Measurements from ENCODE around the gene SIRT3.
"Not testable (repeated sequence)": the region's sequence is repeated elsewhere in the genome, so short reads cannot be mapped to it uniquely, and the experiment has no call there.

The SIRT3 gene

DNA sequence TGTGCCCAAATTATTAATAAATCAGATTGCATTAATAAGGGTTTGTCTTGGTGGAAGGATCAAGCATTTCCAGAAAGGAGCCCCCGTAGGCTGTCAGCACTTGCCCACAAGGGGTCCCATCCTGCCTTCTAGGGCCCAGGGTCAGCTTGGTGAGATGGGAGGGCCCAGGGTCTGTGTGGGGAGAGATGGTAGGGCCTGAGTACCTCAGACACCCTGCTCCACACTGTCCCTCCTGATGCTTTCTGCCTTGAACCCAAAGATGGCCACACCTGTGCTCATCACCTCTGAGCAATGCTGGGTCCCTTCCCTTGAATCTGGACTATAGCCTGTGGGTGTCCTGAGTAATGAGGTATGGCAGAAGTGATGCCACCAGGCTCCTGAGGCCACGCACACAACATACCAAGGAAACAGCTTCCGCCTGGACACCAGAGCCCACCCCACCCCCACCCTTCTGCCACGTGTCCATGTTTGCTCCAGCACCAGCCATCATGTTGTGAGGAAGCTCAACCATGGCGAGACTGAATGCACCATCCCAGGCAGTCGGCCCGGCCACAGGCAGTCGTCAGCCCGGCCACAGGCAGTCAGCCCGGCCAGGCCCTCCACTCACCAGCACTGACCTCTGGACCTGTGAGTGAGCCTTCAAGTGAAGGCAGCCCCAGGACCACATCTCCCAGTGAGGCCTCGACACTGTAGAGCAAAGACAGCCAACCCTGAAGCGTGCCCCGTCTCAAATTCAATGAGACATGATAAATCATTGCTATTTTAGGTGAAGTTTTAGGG, 35.7 kb downstream of the SIRT3 start:
- 89 to 96% methylated on average over 12 to 13 of the region's 13 CpGs for WGBS, 2 experiments (ENCODE audit: insufficient coverage in 2 of 2)
- H3K4me1 ChIP-seq (ENCODE audit: control insufficient read depth, insufficient read depth, low read length, poor library complexity, severe bottlenecking), result no peaks in the 10 kb centered on the region
- no peak overlapping the region for H3K4me3 ChIP-seq (ENCODE audit: extremely low read depth, insufficient read depth, low read length, poor library complexity, severe bottlenecking)
- no peaks in the 10 kb centered on the region for H3K9me3 ChIP-seq (ENCODE audit: control insufficient read depth, low read length)
- peaks cover 25% of the 10 kb centered on the region for H3K36me3 ChIP-seq (ENCODE audit: control insufficient read depth, insufficient read depth, low read length)
- H3K27ac ChIP-seq (ENCODE audit: low read depth, low read length, severe bottlenecking), result no peak overlapping the region

DNA sequence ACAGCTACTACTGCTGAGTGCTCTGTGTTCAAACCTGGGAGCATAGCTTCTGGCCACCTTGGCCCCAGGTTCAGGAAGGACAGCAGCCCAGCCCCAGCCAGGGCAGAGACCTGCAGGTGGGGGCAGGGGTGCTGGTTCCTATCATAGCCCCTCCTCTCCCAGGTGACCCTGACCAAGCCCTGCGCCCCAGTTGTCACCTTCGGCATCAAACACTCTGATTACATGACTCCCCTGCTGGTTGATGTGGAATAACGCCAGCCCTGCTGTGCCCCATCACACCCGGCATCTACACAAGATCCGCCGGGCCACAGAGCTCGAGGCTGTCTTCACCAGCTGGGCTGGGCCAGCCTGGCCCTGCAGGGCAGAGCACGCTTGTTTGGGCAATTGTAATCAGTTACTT, 36.4 kb downstream of the SIRT3 start:
- Histone ChIP-seq H3K9me3 (ENCODE audit: control insufficient read depth, low read length) (no peaks in the 10 kb centered on the region), H3K36me3 (ENCODE audit: control insufficient read depth, insufficient read depth, low read length) (peaks cover 18% of the 10 kb centered on the region), H3K27ac (ENCODE audit: low read depth, low read length, severe bottlenecking) (no peak overlapping the region), H3K4me3 (ENCODE audit: extremely low read depth, insufficient read depth, low read length, poor library complexity, severe bottlenecking) (no peak overlapping the region), H3K4me1 (ENCODE audit: control insufficient read depth, insufficient read depth, low read length, poor library complexity, severe bottlenecking) (no peaks in the 10 kb centered on the region)
- 86 to 88% methylated on average over 1 to 5 of the region's 8 CpGs for WGBS, 2 experiments (ENCODE audit: insufficient coverage in 2 of 2)

DNA sequence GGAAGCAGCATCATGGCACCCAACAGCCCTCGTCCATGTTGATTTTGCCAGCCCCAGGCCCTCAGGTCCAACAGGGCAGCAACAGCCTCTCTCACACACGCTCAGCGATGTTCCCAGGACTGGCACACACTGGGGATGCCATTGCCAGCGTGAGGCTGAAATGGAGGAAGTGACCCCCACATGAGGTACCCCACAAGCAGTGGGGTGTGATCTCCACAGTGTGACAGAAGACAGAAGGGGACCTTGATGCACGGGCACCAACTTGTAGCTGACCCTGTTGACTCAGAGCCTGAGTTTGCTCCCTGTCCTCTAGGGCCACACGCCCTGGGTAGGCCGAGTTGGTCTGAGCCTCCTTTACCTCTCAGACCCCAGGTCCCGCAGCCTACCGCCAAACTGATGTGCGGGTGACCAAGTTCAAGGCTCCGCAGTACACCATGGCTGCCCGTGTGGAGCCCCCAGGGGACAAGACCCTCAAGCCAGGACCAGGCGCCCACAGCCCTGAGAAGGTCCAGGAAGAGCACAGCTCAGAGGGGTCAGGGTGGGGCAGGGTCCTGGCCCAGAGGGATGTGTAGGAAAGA, 37.0 kb downstream of the SIRT3 start:
- Histone ChIP-seq H3K4me1 (ENCODE audit: control insufficient read depth, insufficient read depth, low read length, poor library complexity, severe bottlenecking) (no peaks in the 10 kb centered on the region), H3K9me3 (ENCODE audit: control insufficient read depth, low read length) (no peaks in the 10 kb centered on the region), H3K36me3 (ENCODE audit: control insufficient read depth, insufficient read depth, low read length) (peaks cover 11% of the 10 kb centered on the region), H3K4me3 (ENCODE audit: extremely low read depth, insufficient read depth, low read length, poor library complexity, severe bottlenecking) (no peak overlapping the region), H3K27ac (ENCODE audit: low read depth, low read length, severe bottlenecking) (no peak overlapping the region)
- 91 to 92% methylated on average over 10 to 11 of the region's 13 CpGs for WGBS, 2 experiments (ENCODE audit: insufficient coverage in 2 of 2)

DNA sequence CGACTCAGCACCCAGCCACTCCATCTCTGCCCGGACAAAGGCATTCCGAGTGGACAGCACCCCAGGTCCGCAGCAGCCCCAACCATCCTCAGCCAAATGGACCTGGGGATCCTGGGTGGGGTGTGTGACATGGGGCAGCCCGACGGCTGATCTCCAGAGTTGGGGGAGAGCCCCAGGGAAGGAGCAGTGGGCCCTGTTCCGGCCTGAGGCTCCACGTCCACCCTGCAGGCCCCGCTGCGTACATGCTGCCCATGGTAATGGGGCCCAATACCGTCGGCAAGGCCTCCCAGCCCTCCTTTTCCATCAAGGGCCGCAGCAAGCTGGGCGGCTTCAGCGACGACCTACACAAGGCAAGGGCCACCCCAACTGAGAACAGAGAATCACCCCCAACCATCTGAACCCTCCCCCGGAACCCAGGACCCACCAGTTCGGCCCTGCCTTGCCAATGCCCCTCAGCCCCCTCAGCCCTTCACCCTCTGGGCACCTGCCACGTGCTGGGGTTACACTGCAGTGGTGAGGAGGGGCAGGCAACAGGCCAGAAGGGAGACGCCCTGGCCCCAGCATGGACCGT, 37.8 kb downstream of the SIRT3 start:
- WGBS, 2 experiments (ENCODE audit: insufficient coverage in 2 of 2), result 90 to 92% methylated on average over 16 of the region's 21 CpGs
- Histone ChIP-seq H3K9me3 (ENCODE audit: control insufficient read depth, low read length) (no peaks in the 10 kb centered on the region), H3K27ac (ENCODE audit: low read depth, low read length, severe bottlenecking) (no peak overlapping the region), H3K4me3 (ENCODE audit: extremely low read depth, insufficient read depth, low read length, poor library complexity, severe bottlenecking) (no peak overlapping the region), H3K36me3 (ENCODE audit: control insufficient read depth, insufficient read depth, low read length) (peaks cover 5% of the 10 kb centered on the region), H3K4me1 (ENCODE audit: control insufficient read depth, insufficient read depth, low read length, poor library complexity, severe bottlenecking) (no peaks in the 10 kb centered on the region)

DNA sequence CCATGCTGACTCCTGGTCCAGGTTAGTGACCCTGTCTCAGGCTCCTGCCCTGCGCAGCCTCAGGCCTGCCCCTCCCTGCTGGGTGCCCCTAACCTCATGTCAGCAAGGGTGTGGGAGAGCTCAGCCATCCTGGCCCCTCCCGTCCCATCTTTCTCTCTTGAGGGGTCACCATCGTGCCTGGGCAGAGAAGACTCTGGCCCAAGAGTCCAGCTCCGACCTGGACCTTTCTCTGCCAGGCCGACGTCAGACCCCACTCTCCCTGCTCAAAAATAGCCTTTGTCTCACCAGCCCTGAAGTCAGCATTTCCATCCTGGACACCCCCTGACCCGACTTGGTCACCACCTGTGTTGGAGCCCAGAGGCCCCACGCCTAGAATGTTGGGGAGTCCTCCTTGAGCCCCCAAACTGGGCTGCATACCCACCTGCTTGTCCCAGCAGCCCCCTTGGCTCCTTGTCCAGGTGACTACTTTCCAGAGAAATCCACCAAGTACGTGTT, 38.4 kb downstream of the SIRT3 start:
- Histone ChIP-seq H3K9me3 (ENCODE audit: control insufficient read depth, low read length) (no peaks in the 10 kb centered on the region), H3K4me1 (ENCODE audit: control insufficient read depth, insufficient read depth, low read length, poor library complexity, severe bottlenecking) (no peaks in the 10 kb centered on the region), H3K4me3 (ENCODE audit: extremely low read depth, insufficient read depth, low read length, poor library complexity, severe bottlenecking) (no peak overlapping the region), H3K27ac (ENCODE audit: low read depth, low read length, severe bottlenecking) (no peak overlapping the region), H3K36me3 (ENCODE audit: control insufficient read depth, insufficient read depth, low read length) (no peaks in the 10 kb centered on the region)
- WGBS, 2 experiments (ENCODE audit: insufficient coverage in 2 of 2), result 84 to 90% methylated on average over 9 of the region's 9 CpGs

DNA sequence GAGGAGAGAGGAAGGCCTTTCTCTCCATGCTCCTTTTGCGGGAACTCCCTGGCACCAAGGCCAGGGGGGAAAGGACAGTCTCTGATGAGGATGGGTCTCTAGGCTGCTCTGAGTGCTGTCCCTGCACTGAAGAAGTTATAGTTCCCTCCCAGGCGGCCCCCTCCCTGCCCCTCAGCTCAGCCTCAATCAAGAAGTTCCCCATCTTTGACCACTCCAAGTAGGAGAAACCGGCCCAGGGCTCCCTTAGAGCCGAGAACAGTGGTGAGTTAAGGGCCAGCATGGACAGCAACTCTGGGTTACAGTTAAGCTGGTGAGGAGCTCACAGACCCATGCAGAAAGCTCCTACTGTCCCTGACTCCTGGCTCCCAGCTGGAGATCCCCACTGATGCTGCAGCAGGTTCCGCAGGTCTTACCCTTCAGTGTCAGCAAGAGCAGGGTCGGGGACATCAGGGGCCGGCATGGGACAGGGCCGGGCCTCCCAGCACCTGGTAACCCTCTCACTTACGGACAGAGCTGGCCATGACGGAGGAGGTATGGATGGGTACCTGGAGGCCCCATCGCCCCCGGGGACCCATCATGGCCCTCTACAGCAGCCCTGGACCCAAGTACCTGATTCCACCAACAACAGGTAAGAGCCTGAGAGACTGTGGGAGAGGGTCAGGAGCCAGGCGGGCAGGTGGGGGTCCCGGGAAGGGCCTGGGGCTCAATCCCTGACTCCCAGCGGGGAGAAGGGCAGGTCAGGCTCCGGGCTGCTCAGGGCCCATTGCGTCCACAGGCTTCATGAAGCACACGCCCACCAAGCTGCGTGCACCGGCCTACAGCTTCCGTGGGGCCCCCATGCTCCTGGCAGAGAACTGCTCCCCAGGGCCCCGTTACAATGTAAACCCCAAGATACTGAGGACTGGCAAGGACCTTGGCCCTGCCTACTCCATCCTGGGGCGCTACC, 39.1 kb downstream of the SIRT3 start:
- Histone ChIP-seq H3K4me3 (ENCODE audit: extremely low read depth, insufficient read depth, low read length, poor library complexity, severe bottlenecking) (no peak overlapping the region), H3K4me1 (ENCODE audit: control insufficient read depth, insufficient read depth, low read length, poor library complexity, severe bottlenecking) (no peaks in the 10 kb centered on the region), H3K27ac (ENCODE audit: low read depth, low read length, severe bottlenecking) (no peak overlapping the region), H3K9me3 (ENCODE audit: control insufficient read depth, low read length) (no peaks in the 10 kb centered on the region), H3K36me3 (ENCODE audit: control insufficient read depth, insufficient read depth, low read length) (no peaks in the 10 kb centered on the region)
- WGBS, 2 experiments (ENCODE audit: insufficient coverage in 2 of 2), result 92 to 95% methylated on average over 15 to 18 of the region's 23 CpGs

DNA sequence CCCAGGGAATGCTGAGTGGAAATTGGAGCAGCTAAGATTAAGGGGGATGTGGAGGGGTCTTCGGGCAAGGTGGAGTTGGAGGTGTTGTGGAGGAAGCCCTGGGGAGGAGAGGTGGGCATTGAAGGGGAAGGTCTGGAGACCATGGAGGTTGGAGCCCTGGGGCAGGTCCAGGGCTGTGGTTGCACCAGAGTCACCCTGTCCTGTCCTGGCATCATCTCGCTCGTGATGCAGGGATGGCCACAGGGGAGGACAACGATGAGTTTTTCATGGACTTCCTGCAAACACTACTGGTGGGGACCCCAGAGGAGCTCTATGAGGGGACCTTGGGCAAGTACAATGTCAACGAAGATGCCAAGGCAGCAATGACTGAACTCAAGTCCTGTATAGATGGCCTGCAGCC, 42.7 kb downstream of the SIRT3 start:
- H3K36me3 ChIP-seq (ENCODE audit: control insufficient read depth, insufficient read depth, low read length); H3K4me3 ChIP-seq (ENCODE audit: extremely low read depth, insufficient read depth, low read length, poor library complexity, severe bottlenecking); H3K9me3 ChIP-seq (ENCODE audit: control insufficient read depth, low read length); H3K27ac ChIP-seq (ENCODE audit: low read depth, low read length, severe bottlenecking); H3K4me1 ChIP-seq (ENCODE audit: control insufficient read depth, insufficient read depth, low read length, poor library complexity, severe bottlenecking): not testable (repeated sequence)
- 78 to 87% methylated on average over 4 to 5 of the region's 5 CpGs for WGBS, 2 experiments (ENCODE audit: insufficient coverage in 2 of 2)

DNA sequence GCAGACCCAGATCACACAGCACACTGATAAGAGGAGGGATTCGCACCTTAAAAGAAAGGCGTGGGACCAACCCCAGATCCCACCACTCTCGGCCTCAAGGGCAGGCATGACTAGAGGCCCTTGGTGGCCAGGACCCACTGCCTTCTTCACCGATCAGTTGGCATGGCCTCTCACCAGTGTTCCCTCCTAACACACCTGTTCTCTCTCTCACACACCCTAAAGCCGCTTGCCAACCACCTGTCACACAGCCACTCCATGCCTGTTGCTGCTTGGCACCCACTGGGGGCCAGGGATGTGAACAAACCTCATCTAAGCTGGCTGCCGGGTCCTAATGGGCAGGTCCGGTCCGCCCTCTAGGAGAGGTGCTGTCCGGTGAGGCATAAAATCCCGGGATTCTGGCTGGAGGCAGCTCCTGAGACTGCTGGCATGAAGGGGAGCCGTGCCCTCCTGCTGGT, 43.4 kb downstream of the SIRT3 start, which contains the start of gene SCGB1C1:
SCGB1C1 (plus strand) TSS at position 405 of the 455 bp plus-strand sequence; CDS start at position 427, 22 bp downstream.
- H3K4me1 ChIP-seq (ENCODE audit: control insufficient read depth, insufficient read depth, low read length, poor library complexity, severe bottlenecking); H3K4me3 ChIP-seq (ENCODE audit: extremely low read depth, insufficient read depth, low read length, poor library complexity, severe bottlenecking); H3K27ac ChIP-seq (ENCODE audit: low read depth, low read length, severe bottlenecking); H3K9me3 ChIP-seq (ENCODE audit: control insufficient read depth, low read length); H3K36me3 ChIP-seq (ENCODE audit: control insufficient read depth, insufficient read depth, low read length): not testable (repeated sequence)
- no CpG with 5 or more reads among the region's 11 CpGs for WGBS, 2 experiments (ENCODE audit: insufficient coverage in 2 of 2)

DNA sequence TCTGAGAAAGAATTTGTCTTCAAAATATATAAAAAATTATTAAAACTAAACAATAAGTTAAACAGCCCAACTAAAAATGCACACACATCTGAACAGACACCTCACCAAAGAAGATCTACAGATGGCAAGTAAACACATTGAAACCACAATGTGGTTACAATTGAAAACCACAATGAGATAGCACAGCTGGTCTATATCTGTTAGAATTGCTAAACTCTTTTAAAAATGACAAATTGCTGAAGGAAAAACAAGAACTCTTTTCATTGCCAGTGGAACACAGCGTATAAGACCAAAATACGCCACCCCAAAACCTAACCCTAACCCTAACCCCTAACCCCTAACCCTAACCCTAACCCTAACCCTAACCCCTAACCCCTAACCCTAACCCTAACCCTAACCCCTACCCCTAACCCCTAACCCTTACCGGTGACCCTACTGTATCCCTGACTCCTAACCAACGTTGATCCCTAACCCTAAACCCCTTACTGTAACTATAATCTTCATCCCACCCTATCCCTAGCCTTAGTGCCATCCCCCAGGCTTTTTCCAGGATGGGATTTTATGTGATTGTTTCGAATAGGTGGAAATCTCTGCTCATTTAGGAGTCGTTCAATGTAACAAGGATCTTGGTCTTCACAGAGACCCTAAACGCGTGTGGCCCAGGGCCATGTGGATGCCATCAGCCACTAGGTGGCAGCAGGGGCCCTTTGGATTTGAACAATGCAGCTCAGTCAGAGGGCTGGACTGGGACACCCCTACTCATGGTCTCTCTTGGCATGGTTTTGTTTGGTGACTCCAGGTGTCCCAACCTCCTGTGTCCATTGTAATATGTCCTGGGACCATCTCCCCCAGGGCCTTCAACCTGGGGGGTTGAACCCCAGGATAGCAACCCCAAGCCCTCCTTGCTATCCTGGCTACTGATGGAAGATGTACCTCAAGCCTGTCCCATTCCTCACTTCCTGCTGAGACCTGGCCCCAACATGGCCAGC, 44.4 kb downstream of the SIRT3 start:
- H3K36me3 ChIP-seq (ENCODE audit: control insufficient read depth, insufficient read depth, low read length); H3K4me3 ChIP-seq (ENCODE audit: extremely low read depth, insufficient read depth, low read length, poor library complexity, severe bottlenecking); H3K4me1 ChIP-seq (ENCODE audit: control insufficient read depth, insufficient read depth, low read length, poor library complexity, severe bottlenecking); H3K9me3 ChIP-seq (ENCODE audit: control insufficient read depth, low read length); H3K27ac ChIP-seq (ENCODE audit: low read depth, low read length, severe bottlenecking): not testable (repeated sequence)
- WGBS, 2 experiments (ENCODE audit: insufficient coverage in 2 of 2), result no CpG with 5 or more reads among the region's 8 CpGs
